Keratinocyte (primary cell): ENCODE measurements around the gene SUSD3.

Experiments
- EZH2 ChIP-seq: IDR thresholded peaks from one replicate; pipeline ENCODE4 v1.6.1; 2012; ENCODE audit warnings: inconsistent platforms, mild to moderate bottlenecking, low read length, moderate library complexity
- TF ChIP-seq, protein P1 (sequence below), 3 experiments: IDR thresholded peaks in 1 of 3; conservative IDR thresholded peaks in 1 of 3; optimal IDR thresholded peaks in 1 of 3; 2 replicates in 2 of 3; 3 replicates in 1 of 3; pipeline versions ENCODE3 to v1.5.1; 2011; ENCODE audit warnings: low read length in 3 of 3, mild to moderate bottlenecking in 3 of 3, moderate library complexity in 2 of 3, control low read depth in 1 of 3, inconsistent platforms in 1 of 3; ENCODE audit not compliant: insufficient read depth in 2 of 3; ENCODE audit errors: extremely low read depth in 1 of 3

DNA sequence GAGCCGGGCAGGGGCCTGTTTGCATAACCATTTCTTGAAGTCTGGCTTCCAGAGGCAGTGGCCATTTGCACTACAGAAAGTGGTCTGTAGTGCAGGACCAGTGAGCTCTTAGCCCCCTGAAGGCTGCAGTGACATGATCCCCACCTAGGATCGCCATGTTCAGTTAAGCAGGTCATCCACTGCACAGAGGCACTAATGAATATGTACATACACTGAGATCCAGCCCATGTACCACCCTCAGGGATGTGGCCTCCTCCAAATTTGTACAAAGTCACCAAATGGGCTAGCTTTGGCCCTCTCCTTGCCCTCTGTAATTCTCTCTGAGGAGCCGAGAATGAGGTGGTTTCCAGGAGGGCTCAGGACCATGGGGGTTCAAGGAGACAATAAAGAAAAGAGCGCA, 8.3 kb upstream of the SUSD3 start:
- TF ChIP-seq, protein P1, sequence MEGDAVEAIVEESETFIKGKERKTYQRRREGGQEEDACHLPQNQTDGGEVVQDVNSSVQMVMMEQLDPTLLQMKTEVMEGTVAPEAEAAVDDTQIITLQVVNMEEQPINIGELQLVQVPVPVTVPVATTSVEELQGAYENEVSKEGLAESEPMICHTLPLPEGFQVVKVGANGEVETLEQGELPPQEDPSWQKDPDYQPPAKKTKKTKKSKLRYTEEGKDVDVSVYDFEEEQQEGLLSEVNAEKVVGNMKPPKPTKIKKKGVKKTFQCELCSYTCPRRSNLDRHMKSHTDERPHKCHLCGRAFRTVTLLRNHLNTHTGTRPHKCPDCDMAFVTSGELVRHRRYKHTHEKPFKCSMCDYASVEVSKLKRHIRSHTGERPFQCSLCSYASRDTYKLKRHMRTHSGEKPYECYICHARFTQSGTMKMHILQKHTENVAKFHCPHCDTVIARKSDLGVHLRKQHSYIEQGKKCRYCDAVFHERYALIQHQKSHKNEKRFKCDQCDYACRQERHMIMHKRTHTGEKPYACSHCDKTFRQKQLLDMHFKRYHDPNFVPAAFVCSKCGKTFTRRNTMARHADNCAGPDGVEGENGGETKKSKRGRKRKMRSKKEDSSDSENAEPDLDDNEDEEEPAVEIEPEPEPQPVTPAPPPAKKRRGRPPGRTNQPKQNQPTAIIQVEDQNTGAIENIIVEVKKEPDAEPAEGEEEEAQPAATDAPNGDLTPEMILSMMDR (optimal IDR thresholded peaks at IDR 0.05 in 1 of 3, IDR thresholded peaks at IDR 0.05 in 1 of 3, conservative IDR thresholded peaks at IDR 0.05 in 1 of 3; ENCODE audit: extremely low read depth in 1 of 3, insufficient read depth in 2 of 3, low read length in 3 of 3) = no peak
- TF ChIP-seq EZH2 = no peak
